ENCODE data around the gene HNRNPL.
"Not testable (repeated sequence)": the region's sequence is repeated elsewhere in the genome, so short reads cannot be mapped to it uniquely, and the experiment has no call there.

The HNRNPL gene

GRCh38 chr19:38849860-38850435, at the start of gene HNRNPL:
HNRNPL (minus strand) TSS chr19:38849986; CDS start chr19:38849966, 20 bp downstream.
- DNase-seq: peak; percentile 100

DNA sequence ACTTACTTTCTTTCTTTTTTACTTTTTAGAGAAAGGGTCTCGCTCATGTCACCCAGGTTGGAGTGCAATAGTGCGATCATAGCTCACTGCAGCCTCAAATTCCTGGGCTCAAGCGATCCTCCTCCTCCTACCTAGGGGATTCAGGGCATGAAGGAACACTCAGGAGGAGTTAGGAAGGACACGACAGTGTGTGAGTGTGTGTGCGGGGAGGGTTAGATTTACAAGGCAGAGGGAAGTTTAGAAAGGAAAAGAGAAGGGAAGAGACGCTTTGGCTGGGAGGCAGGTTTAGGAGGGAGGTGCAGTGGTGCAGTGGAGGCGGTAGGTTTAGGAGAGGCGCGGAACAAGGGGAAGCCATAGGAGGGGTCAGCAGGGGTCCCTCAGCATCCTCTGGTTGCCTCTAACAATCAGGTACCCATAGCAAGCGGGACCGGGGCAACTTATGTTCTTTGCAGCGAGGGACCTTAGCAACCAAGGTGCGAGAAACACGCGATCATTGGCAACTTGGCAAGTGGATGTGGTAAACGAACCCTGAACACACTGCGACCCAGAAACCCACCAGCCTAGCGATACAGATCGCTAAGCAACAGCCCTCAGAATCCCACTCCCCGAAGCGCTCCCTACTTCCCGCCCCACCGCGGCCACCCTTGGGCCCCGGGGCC, 49.1 kb upstream of the HNRNPL start:
- DNase-seq: no peak

DNA sequence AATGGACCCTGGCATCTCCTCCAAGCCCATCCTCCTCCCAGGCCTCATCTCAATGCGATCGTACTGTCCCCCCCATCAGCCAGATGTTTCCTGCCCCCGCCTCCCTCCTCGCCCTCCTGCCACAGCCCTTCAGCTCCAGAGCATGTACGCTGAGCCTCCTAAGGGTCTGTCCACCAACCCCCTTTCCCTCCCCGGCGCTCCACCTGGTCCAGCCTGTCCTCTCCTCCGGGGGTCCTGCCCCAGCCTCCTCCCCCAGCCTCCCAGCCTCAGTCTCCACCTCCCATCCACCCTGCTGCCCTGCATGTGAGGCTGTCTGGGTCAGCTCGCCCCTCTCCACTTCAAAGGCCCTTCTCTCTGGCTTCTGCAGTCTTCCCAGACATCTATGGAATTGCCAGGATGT, 45.2 kb upstream of the HNRNPL start:
- DNase-seq: no peak

GRCh38 chr19:38893341-38893771, 43.6 kb upstream of the HNRNPL start:
- no peak for DNase-seq

DNA sequence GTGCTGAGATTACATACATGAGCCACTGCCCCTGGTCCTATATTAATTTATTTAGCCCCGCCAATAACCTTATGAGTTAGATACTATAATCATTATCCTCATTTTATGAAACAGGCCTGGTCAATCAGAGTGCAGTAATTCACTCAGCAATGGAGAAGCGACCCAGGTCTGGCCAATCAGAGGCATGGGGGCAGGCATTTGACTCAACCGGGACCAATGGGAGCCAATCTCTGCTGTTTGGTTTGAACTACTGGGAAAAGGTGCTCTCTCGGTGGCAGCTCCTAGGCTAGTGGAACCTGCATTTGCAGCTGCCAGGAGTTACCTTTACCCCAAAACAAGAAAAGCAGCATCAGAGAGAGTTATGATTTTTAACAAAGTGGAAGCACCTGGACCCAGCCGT, 43.1 kb upstream of the HNRNPL start:
- DNase-seq: no peak

- no peak for DNase-seq
Observed at GRCh38 chr19:38891771-38892170, 42.0 kb upstream of the HNRNPL start.

GRCh38 chr19:38890686-38891085, 40.9 kb upstream of the HNRNPL start:
- no peak for DNase-seq

DNA sequence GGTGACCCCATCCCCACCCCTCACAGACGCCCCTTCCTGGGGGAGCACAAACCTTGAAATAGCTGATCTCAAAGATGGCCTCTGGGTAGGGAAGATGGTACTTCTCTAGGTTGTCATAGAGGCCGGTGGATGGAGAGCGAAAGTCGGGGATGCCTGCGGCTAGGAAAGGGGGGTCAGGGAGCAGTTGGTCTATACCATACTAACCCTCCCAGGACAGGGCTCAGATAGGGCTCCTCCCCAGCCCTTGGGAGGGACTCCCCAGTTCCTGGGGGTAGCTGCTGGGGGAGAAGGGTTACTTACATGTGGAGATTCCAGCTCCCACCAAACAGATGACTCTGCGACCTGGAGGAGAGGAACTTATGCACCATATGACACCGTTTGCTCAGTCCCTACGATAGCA, 40.0 kb upstream of the HNRNPL start:
- no peak for DNase-seq

DNA sequence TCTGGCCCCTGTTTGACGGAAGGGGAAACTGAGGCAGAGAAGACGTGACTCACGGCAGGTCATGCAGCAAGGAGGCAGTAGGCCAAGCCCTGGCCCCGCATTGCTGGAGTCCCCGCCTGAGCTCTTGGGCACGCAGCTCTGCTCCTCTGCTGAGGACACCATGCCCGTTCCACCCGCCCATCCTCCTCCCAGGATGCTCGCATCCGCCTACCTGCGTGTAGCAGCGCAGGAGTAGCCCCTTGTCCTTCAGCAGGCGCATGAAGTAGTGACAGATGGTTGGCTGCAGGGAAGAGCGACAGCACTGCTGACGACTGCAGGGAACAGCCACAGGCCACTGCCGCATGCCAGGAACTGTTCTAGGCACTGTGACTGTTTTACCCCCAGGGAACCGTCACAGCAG, 39.1 kb upstream of the HNRNPL start:
- no peak for DNase-seq

DNA sequence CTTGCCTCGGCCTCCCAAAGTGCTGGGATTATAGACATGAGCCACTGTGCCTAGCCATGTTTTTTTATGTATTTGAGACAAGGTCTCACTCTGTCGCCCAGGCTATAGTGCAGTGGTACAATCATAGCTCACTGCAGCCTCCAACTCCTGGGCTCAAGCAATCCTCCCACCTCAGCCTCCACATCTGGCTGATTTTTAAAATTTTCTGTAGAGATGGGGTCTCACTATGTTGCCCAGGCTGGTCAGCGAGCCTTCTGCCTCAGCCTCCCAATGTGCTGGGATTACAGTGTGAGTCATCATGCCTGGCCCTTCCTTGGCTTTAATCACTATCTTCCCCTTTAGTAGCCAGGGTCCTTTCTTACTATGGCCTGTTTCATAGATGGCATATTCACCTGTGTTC, 34.9 kb upstream of the HNRNPL start:
- DNase-seq: not testable (repeated sequence)

DNA sequence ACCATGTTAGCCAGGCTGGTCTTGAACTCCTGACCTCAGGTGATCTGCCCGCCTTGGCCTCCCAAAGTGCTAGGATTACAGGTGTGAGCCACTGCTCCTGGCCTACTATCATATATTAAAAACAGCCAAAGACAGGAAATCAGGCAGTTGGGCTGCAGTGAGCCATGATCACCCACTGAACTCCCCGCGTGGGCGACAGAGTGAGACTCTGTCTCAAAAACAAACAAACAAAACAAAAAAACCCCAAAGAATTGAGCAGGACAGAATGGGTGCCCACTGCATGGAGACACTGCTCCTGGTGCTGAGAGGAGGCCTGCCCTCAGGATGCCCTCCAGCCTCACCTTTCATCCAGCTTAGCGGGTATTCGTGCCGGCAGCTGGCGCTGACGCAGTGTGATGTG, 33.5 kb upstream of the HNRNPL start:
- no peak for DNase-seq

DNA sequence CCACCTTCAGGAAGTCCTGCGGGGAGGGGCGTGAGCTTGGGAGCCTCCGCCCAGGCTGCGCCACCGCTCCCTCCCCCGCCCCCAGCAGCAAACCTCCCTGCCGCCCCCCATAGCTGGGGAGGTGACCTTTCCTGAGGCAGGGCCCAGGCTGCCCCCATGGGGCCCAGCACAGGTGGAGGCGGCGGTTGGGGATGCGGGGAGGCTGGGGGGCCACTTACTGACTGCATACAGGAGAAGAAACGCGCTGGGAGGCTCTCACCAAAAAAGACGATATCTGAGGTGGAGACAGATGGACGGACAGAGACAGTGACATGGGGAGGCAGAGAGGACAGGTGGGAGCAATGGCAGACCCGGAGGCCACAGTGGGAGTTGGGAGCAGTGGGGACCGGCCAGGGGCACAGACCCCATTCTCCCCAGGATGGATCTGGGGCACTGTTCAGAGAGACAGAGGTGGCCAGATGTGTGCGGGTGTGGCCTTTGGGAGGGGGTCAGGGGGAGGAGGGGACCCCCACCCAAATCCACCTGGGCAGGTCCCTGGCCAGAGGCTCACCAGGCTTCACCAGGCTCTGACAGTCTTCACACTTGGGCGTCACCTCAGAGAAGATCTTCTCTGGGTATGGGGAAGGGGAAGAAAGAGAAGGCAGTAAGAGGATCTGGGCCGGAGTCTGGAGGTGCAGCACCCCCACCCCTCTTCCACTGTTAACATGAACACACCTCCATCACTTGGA, 31.3 kb upstream of the HNRNPL start:
- no peak for DNase-seq

DNA sequence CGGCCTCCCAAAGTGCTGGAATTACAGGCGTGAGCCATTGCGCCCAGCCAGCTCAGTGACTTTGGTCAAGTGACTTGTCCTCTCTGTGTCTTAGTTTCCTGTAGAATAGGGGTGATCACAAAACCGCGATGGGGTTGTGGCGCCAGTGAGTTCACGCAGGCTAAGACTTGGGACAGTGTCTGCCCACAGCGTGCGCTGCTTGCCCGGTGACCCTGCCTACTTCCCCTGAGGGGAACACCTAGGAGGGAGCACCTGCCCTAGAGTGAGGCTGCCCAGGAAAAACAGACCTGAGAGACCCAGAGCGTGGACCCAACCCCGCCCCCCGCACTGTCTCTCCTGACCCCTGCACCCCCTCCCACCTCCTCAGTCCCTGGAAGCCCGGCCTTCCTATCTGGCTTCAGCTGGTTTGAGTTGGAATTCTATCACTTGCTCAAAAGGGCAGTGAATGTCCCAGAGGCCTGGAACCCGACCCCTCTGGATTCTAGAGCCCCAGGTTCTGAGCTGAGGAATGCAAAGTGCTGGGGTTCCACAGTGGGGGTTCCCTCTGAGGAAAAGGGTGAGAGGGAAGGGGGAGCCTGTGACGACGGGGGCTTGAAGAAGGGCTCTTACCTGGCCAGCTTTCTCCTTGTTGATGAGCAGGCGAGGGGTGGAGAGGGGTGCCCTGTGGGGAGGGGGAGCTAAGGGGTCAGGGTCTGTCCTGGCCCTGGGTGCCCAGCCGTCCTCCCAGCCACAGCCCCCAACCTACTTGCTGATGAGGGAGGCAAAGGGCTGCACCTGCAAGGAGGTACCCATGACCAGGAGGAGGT, 30.5 kb upstream of the HNRNPL start:
- no peak for DNase-seq

- DNase-seq: no peak
Observed at GRCh38 chr19:38879400-38879751, 29.6 kb upstream of the HNRNPL start.

GRCh38 chr19:38878575-38879399, 29.0 kb upstream of the HNRNPL start:
- no peak for DNase-seq

DNA sequence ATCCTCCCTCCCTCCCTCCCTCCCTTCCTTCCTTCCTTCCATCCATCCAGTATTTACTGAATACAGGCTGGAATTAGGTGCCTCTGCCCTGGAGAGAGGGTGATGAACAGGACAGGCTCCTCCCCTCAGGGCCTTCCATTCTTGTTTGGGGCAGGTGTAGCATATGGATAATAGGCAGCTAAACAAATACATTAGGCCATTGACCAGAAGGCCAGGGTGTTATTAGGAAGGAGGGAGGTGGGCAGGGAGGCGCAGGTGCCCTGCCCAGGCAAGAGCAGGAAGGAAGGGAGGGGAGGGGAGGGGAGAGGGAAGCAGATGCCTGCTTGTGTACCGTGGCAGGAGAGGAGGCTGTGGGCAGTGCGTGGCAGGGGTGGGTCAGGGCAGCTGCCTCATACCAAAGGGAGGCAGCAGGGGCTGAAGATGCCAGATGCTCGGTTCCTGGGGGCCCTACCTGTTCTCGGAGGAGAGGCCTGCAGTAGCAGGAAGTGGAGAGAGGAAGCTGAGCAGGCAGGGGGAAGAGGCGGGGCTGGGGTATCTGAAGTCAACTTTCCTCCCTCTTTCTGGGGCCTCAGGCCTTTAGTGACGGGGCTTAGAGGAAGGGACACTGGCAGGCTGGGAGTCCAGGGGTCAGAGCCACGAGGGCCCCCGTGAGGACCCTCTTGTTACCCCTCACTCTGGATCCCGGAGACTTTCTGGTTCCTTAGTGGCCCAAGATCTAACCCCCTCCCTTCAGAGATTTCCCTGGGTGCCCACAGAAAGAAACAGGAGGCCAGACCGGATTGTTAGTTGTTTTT, 28.2 kb upstream of the HNRNPL start, which contains the start of gene RINL:
TSS of gene RINL (minus strand) at position 495 of the 794 bp plus-strand sequence. CDS start 1,533 bp downstream, outside the sequence.
- peak; percentile 98 for DNase-seq

DNA sequence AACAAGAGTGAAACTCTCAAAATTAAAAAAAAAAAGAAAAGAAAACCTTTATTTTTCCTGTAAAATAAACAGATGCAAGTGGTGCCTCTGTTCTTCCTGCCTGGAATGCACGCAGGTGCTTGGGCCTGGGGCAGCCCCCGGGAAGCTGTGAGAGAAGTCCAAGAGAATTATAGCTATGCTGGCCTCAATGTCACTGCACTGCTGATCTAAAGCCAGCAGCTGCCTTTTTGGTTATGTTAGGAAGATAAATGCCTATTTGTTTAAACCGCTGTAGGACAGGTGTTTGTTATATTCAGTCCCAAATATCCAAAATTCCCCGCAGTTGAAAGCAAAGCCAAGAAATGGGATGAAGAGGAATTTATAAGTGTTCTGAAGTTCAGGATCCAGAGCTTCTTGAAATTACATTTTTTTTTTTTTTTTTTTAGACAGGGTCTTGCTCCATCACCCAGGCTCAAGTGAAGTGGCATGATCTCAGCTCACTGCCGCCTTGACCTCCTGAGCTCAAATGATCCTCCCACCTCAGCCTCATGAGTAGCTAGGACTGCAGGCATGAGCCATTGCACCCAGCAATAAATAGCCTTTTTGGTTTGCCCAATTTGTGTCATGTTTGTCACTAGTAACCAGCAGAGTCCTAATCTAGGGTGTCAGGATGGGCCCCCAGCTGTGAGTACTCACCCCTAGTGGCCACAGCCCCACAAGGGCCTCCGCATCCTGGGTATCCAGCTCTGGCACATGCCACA, 26.0 kb upstream of the HNRNPL start:
- no peak for DNase-seq

DNA sequence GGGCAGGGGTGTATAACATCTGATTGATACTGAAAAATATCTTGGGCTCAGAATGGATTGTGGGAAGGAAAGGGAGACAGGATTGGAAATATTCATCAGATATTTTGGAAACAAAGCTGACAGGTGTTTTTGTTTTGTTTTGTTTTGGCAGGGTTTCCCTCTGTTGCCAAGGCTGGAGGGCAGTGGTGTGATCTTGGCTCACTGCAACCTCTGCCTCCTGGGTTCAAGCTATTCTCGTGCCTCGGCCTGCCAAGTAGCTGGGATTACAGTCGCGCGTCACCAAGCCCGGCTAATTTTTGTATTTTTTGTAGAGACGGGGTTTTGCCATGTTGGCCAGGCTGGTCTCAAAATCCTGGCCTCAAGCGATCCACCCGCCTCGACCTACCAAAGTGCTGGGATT, 23.6 kb upstream of the HNRNPL start:
- DNase-seq: not testable (repeated sequence)

DNA sequence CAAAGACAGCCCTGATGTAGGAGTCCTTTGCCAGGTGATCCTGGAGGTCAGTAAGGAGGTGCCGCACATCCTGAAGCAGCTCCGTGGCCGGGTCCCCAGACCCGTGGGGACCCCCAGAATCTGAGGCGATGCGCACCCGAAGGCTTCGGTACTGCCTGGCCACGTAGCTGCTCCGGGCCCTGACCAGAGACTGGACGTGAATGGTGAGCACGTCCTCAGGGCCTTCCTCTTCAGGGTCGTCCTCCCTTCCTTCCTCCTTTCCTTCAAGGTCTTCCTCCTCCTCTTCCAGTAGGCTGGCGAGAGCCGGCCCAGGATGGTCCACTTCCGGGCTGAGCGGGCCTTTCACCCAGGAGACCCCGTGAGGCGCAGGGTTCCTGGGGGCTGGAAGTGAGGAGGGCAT, 20.8 kb upstream of the HNRNPL start:
- DNase-seq: no peak

GRCh38 chr19:38869836-38870607, 20.2 kb upstream of the HNRNPL start:
- DNase-seq: no peak
